Measurements from ENCODE around the gene RCSD1.

DNA sequence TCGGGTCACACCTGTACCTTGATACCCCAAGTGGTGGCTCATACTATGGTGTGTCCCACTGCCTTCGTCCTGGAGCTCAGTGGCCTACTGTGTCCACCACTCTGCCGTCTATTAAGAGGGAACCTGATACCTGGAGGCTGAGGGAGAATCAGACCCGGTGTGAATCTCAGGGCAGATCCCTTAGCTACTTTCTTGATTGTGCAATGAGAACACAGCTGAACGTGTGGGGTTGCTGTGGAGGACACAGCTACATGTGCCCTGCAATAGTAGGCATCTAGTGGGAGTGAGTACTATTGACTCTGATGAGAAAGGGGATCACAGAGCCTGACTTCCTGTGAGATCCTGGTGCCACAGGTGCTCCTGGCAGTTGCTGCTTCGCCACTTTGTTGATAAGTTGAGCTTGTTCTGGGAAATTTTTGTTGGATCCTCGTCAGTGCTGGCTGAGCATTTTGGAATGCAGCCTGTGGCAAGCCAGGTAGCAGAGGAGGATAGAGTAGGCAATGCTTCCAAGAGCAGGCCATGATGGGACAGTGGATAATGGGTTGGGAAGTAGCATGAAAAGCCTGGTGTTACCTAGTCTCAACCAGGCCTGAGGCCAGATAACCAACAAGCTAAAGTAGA, 63.5 kb downstream of the RCSD1 start:
- TF ChIP-seq POLR2A (IDR thresholded peaks at IDR 0.05) (no peak), CTCF (IDR thresholded peaks at IDR 0.05) (no peak)

Data from uterus (tissue), 2 donors.